RCC 7860 (cell line): ENCODE data around the gene MAPKAP1.
A peak's percentile ranks its signal among the peaks of the same experiment; 100 is the strongest.
"Not testable (repeated sequence)": the region's sequence is repeated elsewhere in the genome, so short reads cannot be mapped to it uniquely, and the experiment has no call there.

Source experiments
- DNase-seq: peaks from one replicate; pipeline ENCODE4 v3.0.0-alpha.2; 2015; ENCODE audit warnings: low spot score
- FAIRE-seq: peaks from 2 replicates; lab custom pipeline; 2012; peaks lifted over from hg19 to GRCh38; lab: Jason Lieb, UNC

Gene MAPKAP1

GRCh38 chr9:125611121-125611765 is 95.8 kb downstream of the MAPKAP1 start:
- FAIRE-seq: peak; percentile 8
- DNase-seq: no peak

DNA sequence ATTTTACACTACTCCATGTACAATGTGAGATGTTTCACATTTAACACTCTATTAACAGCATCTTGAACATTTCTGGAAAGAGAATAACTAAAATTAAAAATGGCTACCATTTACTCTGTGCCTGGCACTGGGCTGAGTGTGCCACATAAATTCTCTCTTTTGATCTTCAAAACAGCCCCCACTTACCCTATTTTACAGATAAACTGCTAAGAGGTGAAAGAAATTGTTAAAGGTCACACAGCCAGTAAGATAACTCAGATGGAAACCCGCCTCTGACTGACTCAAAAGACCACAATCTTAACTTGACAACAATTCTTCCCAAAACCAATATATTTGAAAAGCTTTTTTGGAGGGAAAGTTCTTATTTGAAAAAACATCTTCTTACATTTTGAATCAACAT is 97.3 kb downstream of the MAPKAP1 start:
- no peak for FAIRE-seq
- no peak for DNase-seq

DNA sequence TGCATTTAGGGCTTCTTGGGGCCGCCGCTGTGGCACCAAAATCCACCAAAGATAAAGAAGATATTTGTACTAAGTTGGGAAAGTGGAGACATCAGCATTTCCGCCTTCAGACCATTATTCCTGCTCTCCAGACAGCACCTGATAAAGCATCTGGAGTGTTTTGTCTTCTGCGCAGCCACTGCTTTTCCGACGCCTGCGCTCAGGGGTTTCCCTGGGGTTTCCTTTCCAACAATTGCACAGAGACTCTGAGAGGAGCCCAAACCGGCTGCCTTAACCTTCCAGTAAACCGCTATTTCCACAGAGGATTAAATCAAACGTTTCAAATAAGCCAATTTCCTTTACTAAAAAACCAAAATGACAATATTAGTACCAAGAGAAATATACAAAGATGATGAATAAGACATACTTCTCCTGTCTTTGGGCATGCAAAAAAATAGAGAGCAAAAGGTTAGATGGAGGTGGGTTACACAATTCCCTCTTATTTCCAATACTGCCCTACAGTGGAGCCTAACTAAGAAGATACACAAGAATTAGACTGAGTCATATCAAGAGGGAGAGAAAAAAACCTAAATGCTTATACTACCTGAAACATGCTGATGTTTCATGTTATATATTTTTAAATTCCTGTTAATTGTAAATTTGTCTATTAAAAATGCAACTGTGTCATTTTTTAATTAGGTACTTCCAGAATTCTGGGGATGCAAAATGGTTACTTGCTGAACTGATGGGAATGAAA is 98.4 kb downstream of the MAPKAP1 start:
- no peak for DNase-seq
- FAIRE-seq: no peak

GRCh38 chr9:125604196-125604595 is 102.8 kb downstream of the MAPKAP1 start:
- no peak for FAIRE-seq

GRCh38 chr9:125603478-125604021 is 103.5 kb downstream of the MAPKAP1 start:
- no peak for FAIRE-seq
- DNase-seq: no peak

More at GRCh38 chr9:125604196-125604595, 102.8 kb downstream of the MAPKAP1 start:
- no peak for DNase-seq

- DNase-seq (no peak), FAIRE-seq (no peak)
Measured at GRCh38 chr9:125601961-125602360, 105.0 kb downstream of the MAPKAP1 start.

DNA sequence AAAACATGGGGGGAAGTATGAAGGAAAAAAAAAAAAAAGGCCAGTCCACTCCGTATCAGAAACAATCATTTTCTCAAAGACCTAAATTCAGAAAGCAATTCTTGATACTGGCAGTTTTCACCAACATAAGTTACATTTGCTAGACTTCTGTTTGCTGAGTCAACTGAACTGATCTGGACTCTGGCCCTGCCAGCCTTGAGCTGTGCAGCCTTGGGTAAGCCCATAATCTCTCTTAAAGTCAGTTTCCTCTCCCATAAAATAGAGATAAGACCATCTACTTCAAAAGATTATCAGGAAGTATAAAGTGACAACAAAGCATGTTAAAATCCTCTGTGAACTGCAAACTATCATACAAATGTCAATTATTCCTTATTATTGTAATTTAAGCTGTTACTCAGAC is 106.8 kb downstream of the MAPKAP1 start:
- FAIRE-seq (no peak), DNase-seq (no peak)

- DNase-seq (no peak), FAIRE-seq (no peak)
Measured at GRCh38 chr9:125594223-125594610, 112.8 kb downstream of the MAPKAP1 start.

DNA sequence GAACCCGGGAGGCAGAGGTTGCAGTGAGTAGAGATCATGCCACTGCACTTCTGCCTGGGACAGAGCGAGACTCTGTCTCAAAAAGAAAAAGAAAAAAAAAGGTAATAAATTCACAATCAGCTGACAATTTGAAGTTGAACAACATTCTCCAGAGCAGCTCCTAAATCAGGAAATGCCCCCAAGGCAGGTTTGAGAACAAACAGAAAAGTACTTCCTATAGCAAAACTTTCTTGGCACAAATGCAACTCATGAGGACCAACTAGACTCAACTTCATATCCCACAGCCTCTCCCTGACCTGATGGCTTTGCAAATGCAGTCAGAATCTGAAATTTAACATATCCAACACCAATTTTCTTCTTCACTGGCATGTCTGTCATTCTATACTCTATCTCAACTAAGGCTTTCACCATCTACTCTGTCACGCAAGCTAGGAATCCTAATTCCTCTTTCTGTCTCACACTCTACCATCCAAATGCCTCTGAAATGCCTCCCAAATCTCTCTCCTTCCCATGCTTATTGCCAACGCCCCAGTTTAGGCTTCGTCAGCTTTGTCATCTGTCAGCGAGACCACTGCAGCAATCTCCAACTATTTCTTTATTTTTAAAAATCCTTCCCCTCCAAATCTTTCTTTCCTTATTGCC is 113.3 kb downstream of the MAPKAP1 start:
- DNase-seq: no peak
- no peak for FAIRE-seq

DNA sequence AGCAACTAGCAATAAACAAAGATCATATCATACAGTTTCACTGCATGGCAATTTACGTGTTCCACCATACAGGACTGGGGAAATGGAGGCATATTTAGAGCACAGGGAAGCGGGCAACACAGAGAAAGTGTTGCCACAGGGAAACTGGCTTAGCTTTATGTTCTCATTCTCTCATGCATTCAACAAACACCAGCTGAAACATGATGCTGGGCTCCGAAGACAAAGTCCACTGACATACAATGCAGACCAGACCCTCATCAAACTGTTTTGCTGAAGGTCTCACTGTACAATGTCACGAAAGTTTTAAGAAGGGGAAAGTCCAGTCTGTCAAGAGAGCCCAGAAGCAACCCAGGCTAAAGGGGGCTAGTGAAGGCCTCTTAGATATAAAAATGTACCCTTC is 115.1 kb downstream of the MAPKAP1 start:
- no peak for FAIRE-seq
- DNase-seq: no peak

DNA sequence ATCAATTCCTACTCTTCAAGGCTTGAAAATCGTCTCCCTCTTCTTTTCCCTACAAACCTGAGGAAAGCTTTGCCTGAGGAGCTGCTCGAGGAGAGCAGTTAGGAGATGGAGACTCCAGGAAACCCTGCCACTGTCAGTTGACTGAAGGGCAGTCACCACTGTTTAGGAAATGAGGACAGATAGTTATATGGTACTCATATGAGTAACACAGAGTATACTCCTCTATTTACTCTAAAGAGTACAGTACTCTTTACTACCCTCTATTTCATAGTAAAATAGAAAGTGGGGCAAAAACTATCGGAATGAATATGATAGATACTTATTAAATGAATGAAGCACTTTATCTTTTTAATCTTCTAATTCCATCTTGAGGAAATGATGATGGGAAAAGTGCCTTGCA is 115.8 kb downstream of the MAPKAP1 start:
- DNase-seq (no peak), FAIRE-seq (no peak)

DNA sequence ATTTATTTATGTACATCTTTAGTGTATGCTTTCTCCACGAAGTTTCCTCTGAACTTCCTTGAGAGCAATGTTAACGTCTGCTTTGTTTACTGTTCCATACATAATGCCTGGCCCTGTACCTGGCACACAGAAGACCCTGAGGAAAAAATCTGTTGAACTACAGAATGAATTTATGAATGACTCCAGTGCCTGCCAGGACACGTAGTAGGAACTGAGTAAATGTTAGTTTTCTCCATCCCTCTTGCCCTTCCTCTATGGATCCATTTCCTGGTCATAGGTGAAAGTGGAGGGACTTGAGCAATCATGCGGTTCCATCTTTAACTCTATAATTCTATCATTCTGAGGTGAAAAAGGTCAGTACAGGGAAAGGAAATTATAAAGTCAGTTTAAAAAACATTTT is 117.7 kb downstream of the MAPKAP1 start:
- DNase-seq: no peak

GRCh38 chr9:125587819-125588460 is 119.1 kb downstream of the MAPKAP1 start:
- DNase-seq (no peak), FAIRE-seq (no peak)

More for the DNA sequence above, 117.7 kb downstream of the MAPKAP1 start:
- FAIRE-seq: no peak

- no peak for FAIRE-seq
- no peak for DNase-seq
Measured at GRCh38 chr9:125586172-125586511, 120.9 kb downstream of the MAPKAP1 start.

DNA sequence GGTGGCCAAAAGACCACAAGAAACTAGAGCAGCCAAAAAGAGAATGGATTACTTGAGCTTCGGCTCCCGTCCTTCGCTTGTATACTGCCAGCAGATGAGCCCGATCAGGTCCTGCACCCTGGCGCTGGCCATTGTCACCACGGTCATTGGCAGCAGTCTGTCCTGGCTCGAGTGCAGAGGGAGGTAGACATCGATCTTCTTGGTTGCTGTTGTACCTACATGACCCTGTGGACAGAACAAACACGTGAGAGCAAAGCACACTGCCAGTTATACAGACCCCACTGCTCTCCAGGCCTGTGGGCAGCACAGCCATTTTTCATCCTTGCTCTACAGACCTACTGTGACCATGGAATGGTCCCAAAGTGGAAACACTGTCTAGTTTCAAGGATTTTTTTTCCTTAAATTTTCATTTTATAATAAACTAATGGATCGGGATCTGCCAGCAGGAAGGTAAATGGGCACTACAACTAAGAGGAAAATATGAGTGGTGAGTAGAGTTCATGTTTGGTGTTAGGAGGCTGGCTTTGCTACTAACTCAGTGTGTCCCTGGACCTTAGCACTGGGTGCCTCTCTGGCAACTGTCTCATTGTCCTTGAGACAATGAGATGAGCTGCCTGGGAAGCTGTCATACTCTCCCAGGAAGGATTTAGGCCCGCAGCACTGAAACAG is 121.4 kb downstream of the MAPKAP1 start:
- DNase-seq (no peak), FAIRE-seq (no peak)

DNA sequence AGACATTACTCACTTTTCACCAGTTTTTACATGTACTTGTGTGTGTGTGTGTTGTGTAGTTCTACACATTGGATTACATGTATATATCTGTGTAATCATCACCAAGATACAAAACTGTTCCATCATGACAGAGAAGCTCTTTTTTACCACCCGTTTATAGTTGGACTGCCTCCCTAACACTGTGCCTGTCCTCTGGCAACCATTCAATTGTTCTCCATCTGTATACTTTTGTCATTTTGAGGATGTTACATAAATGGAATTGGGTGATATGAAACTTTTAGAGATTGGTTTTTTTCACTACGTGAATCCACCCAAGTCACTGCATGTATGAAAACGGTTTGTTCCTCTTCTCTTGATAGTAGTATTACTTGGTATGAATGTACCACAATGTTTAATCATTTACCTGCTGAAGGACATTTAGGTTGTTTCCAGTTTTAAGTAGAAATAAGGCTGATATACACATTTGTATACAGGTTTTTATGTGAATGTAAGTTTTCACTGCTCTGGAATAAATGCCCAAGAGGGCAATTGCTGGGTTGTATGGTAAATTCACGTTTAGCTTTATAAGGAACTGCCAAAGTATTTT is 126.2 kb downstream of the MAPKAP1 start:
- no peak for DNase-seq
- FAIRE-seq: no peak

DNA sequence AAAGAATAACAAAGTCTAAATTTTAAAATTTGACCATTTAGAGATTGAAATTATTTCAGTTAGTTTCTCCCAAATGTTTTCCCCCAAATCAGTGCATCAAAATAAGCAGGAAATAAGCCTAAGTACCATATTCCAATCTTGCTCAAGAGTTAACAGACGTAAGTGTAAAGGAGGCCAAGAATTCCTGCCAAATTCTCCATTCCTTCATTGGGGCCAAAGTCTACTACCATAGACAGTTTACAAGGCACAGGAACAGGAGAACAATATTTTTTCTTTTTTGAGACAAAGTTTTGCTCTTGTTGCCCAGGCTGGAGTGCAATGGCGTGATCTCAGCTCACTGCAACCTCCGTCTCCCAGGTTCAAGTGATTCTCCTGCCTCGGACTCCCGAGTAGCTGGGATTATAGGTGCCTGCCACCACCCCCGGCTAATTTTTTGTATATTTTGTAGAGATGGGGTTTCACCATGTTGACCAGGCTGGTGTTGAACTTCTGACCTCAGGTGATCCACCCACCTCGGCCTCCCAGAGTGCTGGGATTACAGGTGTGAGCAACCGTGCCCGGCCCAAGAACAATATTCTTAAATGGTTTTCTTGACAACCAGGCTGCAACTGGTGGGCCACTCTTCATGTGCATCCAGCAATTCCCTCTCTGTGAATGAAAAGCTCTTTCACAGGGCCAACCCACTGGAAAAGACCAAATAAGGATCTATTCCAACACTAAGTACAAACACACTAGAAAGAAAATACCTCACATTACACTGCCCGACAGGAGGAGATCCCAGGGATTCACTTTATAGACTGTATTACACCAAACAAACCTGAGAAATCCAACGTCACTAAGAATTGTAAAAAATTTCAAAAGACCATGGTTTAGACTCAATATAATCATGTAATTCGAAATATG is 127.7 kb downstream of the MAPKAP1 start:
- DNase-seq: no peak
- no peak for FAIRE-seq

GRCh38 chr9:125574126-125574877 is 132.7 kb downstream of the MAPKAP1 start:
- FAIRE-seq: no peak
- DNase-seq: no peak

DNA sequence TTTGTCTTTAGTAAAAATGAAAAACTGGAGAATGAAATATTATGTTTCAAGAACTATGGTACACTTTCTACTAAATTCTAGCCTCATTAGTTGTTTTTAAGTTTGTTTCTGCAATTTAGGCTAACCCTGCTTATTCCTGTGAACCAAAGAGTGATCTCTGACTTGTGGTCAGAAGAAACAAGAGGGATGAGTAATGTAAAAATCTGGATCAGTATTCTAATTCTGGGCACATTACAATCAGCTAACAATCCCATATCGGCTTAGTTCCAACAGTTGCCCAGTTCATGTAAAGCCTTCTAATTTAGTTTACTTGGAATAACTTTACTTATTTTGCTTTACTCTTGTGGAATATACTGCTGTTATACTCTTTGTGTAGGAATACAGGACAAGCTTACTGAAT is 134.5 kb downstream of the MAPKAP1 start:
- FAIRE-seq, DNase-seq: not testable (repeated sequence)
